IPS-18a (cell line): ENCODE results near the gene ASTE1.
A peak's percentile ranks its signal among the peaks of the same experiment; 100 is the strongest.

Source experiments
- H3K27ac ChIP-seq: one replicate; pipeline ENCODE4 v1.5.1; 2013; ENCODE audit warnings: low read length
- H3K27me3 ChIP-seq: one replicate; pipeline ENCODE4 v1.6.1; 2013; ENCODE audit warnings: mild to moderate bottlenecking, low read length; ENCODE audit not compliant: control insufficient read depth, insufficient read depth
- H3K36me3 ChIP-seq: one replicate; pipeline ENCODE4 v1.6.1; 2013; ENCODE audit warnings: low read depth, low read length; ENCODE audit not compliant: control insufficient read depth
- H3K4me1 ChIP-seq: one replicate; pipeline ENCODE4 v1.6.1; 2013; ENCODE audit warnings: low read depth, low read length; ENCODE audit not compliant: control insufficient read depth
- H3K4me3 ChIP-seq: one replicate; pipeline ENCODE4 v1.5.1; 2013; ENCODE audit warnings: low read length
- H3K9ac ChIP-seq: one replicate; pipeline ENCODE4 v1.6.1; 2013; ENCODE audit warnings: mild to moderate bottlenecking, low read length, moderate library complexity
- H3K9me3 ChIP-seq: one replicate; pipeline ENCODE4 v1.6.1; 2013; ENCODE audit warnings: low read depth, low read length; ENCODE audit not compliant: control insufficient read depth

Gene ASTE1

DNA sequence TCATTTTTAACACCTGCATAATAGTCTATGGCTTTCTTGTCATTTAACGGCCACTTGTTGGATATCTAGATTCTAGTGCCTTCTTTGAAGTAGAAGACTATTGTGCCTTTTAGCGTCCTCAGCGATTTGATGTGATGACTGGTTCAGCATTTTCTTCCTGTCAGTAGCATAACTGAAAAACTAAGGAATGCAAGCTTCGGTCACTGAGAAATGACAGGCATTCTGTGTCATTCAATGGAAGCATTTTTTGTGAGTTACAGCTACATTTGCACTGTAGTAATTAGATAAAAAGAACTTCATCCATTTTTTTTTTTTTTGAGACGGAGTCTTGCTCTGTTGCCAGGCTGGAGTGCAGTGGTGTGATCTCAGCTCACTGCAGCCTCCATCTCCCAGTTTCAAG lies 10.4 kb upstream of the ASTE1 start:
- Histone ChIP-seq H3K27ac (no peak overlapping the region), H3K9ac (no peak overlapping the region), H3K4me1 (no peaks in the 10 kb centered on the region), H3K9me3 (no peaks in the 10 kb centered on the region), H3K36me3 (no peaks in the 10 kb centered on the region), H3K4me3 (no peak overlapping the region), H3K27me3 (no peaks in the 10 kb centered on the region)

DNA sequence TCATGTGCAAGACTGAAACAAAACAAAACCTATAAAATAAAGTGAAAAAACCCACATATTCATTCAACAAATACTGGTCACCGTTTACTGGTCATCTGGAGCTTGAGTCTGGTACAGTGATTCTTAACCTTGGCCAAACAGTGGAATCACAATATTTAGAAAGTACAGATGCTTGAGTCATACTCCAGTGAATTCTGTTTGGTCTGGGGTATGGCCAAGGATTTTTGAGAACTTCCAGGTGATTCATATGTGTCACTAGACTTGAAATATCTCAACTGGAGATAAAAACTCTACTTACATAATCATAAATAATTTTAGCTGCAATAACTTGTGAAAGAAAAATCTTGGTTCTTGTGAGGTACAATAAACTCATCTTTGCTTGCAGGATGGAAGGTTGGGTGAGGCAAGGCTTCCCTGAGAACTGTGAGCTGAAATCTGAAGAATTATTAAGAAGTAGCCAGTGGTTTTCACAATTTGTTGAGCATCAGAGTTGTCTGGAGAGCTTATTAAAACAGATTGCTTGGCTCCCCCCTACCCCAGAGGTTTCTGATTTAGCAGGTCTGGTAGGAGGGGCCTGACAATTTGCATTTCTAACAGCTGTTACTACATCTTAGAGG lies 9.7 kb upstream of the ASTE1 start:
- H3K4me3 ChIP-seq: no peak overlapping the region
- no peaks in the 10 kb centered on the region for H3K36me3 ChIP-seq
- no peaks in the 10 kb centered on the region for H3K4me1 ChIP-seq
- H3K27ac ChIP-seq: no peak overlapping the region
- H3K9ac ChIP-seq: no peak overlapping the region
- H3K9me3 ChIP-seq: no peaks in the 10 kb centered on the region
- no peaks in the 10 kb centered on the region for H3K27me3 ChIP-seq

DNA sequence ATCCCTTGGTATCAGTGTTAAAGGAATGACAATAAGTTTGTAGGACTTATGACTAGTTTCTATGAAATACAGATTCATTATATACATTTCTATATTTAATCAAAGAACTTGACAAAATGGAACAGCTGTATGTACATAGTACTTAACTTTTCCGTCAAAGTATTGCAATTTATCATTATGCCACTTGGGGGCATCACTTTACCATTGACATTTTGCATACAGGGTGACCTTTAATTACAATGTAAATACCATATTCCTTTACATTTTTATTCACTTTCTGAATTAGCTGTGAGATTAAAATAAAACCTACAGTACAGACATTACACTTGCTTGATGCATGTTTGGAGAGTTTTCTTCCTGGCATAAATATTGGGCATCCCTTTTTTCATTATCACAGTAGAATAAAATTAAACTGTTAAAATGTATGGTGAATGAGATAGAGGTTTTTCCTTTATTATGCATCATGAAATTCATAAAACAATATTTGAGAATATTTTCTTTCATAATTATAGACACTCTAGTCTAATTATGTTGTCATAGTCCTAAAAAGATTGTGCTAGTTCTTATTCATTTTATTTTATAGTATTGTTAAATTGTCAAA lies 7.0 kb upstream of the ASTE1 start:
- no peaks in the 10 kb centered on the region for H3K27me3 ChIP-seq
- H3K4me1 ChIP-seq: no peaks in the 10 kb centered on the region
- no peak overlapping the region for H3K9ac ChIP-seq
- no peak overlapping the region for H3K4me3 ChIP-seq
- no peaks in the 10 kb centered on the region for H3K36me3 ChIP-seq
- H3K9me3 ChIP-seq: no peaks in the 10 kb centered on the region
- no peak overlapping the region for H3K27ac ChIP-seq

DNA sequence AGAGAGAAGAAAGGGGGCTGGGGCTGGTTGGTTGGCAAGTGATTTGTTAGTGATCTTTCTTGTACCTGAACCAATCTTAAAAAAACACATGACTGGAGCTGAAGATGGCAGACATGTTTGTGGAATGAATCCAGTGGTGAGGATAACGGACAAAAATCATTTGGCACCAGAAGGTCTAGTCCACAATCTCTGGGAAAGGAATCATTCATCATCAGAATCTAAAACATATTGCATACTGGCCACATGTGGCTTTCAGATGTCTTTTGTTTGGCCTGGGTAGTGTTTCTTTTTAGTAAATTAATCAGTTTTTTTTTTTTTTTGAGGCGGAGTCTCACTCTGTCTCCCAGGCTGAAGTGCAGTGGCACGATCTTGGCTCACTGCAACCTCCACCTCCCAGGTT lies 5.0 kb upstream of the ASTE1 start:
- Histone ChIP-seq H3K27ac (no peak overlapping the region), H3K36me3 (no peaks in the 10 kb centered on the region), H3K9me3 (no peaks in the 10 kb centered on the region), H3K4me3 (no peak overlapping the region), H3K4me1 (peaks cover 4% of the 10 kb centered on the region), H3K27me3 (no peaks in the 10 kb centered on the region), H3K9ac (no peak overlapping the region)

DNA sequence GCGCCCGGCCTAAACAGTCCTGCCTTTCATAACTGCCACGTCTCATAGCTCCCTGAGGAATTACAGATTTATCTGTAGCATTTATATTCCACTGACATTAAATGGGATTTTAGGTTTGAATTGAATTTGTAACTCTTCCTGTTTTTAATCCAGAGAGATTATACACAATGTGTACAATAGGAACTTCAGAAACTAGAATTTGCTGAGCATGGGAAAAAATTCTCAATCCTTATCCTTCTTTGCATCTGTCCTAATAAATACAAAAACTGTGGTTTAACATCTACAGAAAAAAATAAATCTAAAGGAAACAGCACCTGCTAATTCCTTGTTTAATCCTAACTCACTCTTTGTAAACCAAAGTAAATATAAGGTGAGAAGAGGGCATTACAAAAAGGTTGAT lies 2.2 kb upstream of the ASTE1 start:
- H3K27ac ChIP-seq: no peak overlapping the region
- H3K4me1 ChIP-seq: peaks cover 4% of the 10 kb centered on the region
- peaks cover 3% of the 10 kb centered on the region for H3K36me3 ChIP-seq
- no peak overlapping the region for H3K9ac ChIP-seq
- H3K4me3 ChIP-seq: no peak overlapping the region
- no peaks in the 10 kb centered on the region for H3K27me3 ChIP-seq
- no peaks in the 10 kb centered on the region for H3K9me3 ChIP-seq

DNA sequence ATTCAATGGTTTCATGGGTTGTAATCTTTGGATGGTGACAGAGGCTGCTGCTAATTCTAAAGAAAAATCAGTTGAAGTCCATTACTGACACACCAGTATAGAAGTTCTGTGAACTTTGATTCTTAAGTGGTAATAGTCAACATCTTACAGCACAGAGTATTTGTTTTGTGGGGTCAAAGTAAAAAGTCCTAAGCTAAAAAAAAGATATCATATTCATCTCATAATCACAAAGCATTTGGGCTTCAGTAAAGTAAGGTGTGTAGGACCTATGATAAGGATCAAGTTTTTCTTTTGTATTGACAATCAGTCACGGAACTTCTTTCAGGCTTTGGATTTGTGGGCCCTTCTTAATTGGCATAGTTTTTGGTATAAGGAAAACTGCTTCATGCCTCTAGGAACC lies 1.1 kb downstream of the ASTE1 start:
- Histone ChIP-seq H3K4me1 (peaks cover 4% of the 10 kb centered on the region), H3K36me3 (peaks cover 3% of the 10 kb centered on the region), H3K27me3 (no peaks in the 10 kb centered on the region), H3K9me3 (no peaks in the 10 kb centered on the region), H3K9ac (no peak overlapping the region), H3K27ac (no peak overlapping the region), H3K4me3 (peak overlapping the region; percentile 70)

DNA sequence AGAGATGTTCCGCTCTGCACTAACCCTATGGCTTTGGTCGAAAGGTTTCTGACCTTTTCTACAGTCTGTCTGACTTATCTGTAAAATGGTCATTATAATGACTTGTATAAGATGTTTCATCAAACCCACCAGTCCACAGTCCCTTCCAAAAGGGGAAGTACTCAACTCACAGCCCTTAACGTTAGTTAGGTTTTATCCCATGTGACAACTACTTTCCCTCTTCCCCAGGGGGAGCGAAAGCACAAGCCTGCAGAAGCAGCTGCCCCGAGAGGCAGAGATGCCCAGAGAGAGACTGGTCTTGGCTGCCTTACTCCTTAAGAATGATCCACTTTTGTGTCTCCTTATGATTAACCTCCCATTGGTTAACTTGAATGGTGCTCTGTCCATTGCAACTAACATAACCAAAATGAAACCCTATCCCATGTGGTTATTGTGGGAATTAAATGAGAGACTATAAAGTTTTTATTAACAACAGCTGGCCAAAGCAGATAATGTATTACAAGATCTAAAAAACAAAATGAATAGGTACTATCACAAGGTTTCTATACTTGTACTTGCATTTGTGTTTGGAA lies 6.4 kb downstream of the ASTE1 start:
- no peaks in the 10 kb centered on the region for H3K9me3 ChIP-seq
- no peak overlapping the region for H3K27ac ChIP-seq
- H3K4me1 ChIP-seq: no peaks in the 10 kb centered on the region
- no peak overlapping the region for H3K4me3 ChIP-seq
- no peaks in the 10 kb centered on the region for H3K27me3 ChIP-seq
- H3K9ac ChIP-seq: no peak overlapping the region
- H3K36me3 ChIP-seq: peaks cover 14% of the 10 kb centered on the region

DNA sequence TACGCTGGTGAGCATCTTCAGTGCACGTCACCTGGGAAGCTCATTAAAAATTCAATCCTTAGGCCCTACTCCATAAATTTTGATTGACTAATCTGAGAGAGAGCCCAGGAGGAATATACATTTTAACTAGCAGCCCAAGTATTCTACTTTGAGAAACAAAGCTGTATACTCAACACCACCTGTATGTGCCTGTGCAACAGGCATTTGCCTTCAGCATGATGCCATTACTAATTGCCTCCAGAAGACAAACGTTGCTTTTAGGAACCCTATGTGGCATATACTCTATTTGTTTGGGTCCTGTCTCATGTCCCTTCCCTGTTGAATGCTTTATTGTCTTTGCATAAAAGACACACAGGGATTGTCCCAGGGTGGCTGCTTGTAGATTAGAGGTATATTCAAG lies 7.7 kb downstream of the ASTE1 start:
- Histone ChIP-seq H3K4me3 (no peak overlapping the region), H3K9me3 (no peaks in the 10 kb centered on the region), H3K27ac (no peak overlapping the region), H3K27me3 (no peaks in the 10 kb centered on the region), H3K9ac (no peak overlapping the region), H3K36me3 (peaks cover 21% of the 10 kb centered on the region), H3K4me1 (no peaks in the 10 kb centered on the region)

DNA sequence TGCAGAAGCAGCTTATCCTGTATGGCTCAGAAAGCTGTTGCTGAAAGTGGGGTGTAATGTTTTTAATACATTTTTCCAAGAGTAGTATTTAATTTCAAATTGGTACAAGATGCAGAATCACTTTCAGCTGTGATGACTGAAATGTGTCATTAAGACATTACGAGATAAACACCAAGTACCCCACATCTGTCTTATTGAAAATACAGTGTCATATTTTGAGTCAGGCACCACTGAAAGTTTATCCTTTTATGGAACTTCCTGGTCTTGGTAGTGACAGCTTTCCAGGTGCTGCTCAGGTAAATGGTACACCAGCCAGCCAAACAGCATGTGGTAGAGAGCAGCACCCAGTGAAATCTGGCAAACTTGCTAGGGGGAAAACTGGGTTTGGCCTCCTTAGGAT lies 16.9 kb downstream of the ASTE1 start:
- H3K9ac ChIP-seq: no peak overlapping the region
- H3K4me3 ChIP-seq: no peak overlapping the region
- no peaks in the 10 kb centered on the region for H3K9me3 ChIP-seq
- H3K27ac ChIP-seq: no peak overlapping the region
- peaks cover 26% of the 10 kb centered on the region for H3K36me3 ChIP-seq
- H3K27me3 ChIP-seq: no peaks in the 10 kb centered on the region
- no peaks in the 10 kb centered on the region for H3K4me1 ChIP-seq

DNA sequence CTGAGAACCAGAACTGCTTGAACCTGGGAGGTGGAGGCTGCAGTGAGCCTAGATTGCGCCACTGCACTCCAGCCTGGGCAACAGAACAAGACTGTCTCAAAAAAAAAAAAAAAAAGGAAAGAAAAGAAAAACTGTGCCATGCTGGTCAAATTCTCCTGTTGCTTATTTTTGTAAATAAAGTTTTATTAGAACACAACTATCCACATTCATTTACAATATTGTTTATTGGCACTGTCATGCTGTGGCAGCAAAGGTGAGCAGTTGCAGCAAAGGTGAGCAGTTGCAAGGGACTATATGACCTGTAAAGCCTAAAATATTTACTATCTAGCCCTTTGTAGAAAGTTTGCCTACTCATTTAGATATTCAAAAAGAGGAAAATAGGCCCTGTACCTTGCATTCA lies 18.3 kb downstream of the ASTE1 start:
- Histone ChIP-seq H3K9ac (no peak overlapping the region), H3K9me3 (no peaks in the 10 kb centered on the region), H3K27me3 (no peaks in the 10 kb centered on the region), H3K4me3 (no peak overlapping the region), H3K36me3 (peaks cover 20% of the 10 kb centered on the region), H3K27ac (no peak overlapping the region), H3K4me1 (no peaks in the 10 kb centered on the region)

DNA sequence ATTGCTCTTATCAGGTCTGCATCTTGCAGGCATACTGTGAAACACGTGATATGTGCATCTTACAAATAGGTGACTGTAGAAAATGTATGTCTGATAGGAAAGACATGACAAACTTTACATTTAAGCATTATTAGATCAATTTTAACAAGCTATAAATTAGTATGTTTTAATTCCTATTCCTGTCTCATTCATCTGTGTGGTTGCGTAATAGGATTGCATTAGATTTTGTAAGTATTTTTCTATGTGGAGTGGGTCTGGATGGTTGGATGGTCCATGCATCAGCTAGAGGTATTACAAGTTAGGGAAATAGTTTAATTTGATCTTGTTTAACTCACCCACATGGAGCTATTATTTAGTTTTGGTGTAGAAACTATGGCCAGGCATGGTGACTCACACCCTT lies 18.8 kb downstream of the ASTE1 start:
- Histone ChIP-seq H3K27ac (no peak overlapping the region), H3K36me3 (peaks cover 20% of the 10 kb centered on the region), H3K27me3 (no peaks in the 10 kb centered on the region), H3K9ac (no peak overlapping the region), H3K4me3 (no peak overlapping the region), H3K4me1 (no peaks in the 10 kb centered on the region), H3K9me3 (no peaks in the 10 kb centered on the region)

DNA sequence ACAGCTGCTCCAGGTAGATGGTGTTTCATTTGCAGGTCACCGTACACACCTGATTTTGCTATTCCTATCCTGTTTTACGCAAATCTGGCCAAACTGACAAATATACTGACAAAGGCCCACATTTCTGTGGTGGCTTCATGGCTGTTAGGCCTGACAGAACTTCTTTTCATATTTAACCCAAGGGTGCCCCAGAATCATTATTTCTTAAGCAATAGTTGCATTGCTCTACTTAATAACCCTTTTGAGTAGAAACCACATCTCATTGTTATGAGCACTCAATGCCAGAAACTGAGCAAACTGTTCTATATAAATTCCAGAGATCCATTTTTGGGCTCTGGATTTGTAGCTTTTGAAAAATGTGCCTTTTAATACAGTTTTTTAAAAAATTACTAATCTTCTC lies 19.4 kb downstream of the ASTE1 start:
- peaks cover 24% of the 10 kb centered on the region for H3K36me3 ChIP-seq
- H3K27me3 ChIP-seq: no peaks in the 10 kb centered on the region
- no peak overlapping the region for H3K9ac ChIP-seq
- H3K4me3 ChIP-seq: no peak overlapping the region
- H3K27ac ChIP-seq: no peak overlapping the region
- no peaks in the 10 kb centered on the region for H3K4me1 ChIP-seq
- no peaks in the 10 kb centered on the region for H3K9me3 ChIP-seq
